CD4-positive, alpha-beta T cell treated with Interleukin-12 subunit alpha and Interleukin-12 subunit beta, for 1 hour (primary cell): ENCODE data around the gene NTM.

ENCODE experiments used
- DNase-seq: peaks from one replicate; pipeline ENCODE4 v3.0.0-alpha.2; 2020

NTM gene

GRCh38 chr11:131885431-131885830 is 515.0 kb downstream of the NTM start:
- DNase-seq = no peak

DNA sequence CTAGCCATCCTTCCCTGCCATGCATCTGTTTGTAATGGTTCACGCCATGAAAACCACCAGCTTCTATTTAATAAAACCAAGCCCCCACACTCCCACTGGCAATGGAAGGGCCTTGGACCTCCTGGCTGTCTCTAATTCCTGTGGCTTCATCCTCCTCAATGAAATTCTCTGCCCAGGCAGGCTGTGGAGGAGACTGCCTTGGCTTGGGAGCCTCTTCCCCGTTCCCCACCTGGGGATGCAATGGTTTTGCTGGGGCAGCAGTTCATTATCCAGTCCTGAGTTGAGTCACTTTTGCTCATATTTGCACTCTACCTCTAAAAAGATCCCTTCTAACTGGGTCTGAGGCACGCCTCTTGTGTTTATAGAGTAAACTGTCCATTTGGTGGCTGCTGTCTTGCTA is 515.8 kb downstream of the NTM start:
- no peak for DNase-seq

- DNase-seq = no peak
These were observed 517.9 kb downstream of the NTM start for GRCh38 chr11:131888230-131888855.

- no peak for DNase-seq
These were observed 518.7 kb downstream of the NTM start for GRCh38 chr11:131889146-131889577.

- no peak for DNase-seq
These were observed 519.6 kb downstream of the NTM start for GRCh38 chr11:131889760-131890581.

DNA sequence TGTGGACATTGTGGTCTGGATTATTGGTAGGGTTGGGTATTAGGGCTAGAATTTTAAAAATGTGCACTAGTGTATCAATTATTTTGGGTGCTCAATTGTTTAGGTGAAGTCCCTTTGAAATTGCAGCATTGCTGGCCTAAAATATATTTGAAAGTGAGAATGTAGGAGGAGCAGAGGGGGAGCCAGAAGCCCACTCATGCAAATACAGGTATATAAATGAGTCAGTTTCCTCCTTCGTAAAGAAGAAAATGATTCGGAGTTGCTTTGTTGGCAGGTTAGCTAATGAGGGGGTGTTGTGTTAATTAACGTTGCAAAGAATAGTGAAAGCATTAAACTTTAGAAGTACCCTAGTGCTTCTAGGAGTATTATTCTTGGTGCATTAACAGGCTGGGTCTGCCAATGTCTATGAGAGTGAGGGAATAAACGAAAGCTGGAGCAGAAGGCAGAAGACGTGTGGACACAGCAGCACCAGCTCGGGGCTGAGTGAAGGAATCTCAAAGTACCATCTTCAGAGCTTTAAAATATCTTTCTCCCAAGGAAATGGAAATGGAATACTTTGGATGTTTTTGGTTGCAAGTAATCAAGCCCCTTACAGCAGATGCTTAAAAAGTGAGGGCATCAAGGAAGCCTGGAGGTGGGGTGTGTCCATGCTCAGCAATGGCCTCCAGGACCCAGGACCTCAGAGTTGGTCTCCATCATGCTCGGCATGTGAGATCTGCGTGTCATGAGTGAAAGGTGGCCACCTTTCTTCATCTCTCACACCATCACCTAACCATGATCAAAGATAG is 522.9 kb downstream of the NTM start:
- DNase-seq = no peak

DNA sequence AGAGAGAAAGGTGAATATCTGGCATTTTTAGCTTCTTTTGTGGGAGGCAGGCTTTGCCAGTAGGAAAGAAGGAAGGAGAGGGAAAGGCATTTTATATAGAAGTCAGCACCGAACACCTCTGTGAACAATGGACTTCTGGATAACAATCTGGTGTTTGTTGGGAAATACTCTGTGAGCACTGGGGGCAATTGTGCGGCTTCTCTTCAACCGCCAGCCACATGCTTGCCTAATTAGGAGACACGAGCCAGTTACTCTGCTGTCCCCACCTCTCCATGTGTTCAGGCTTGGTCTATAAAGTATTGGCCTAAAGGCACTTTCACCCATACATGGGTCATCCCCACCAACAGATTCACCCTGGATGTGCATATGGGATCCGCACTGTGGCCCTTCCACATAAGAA is 523.6 kb downstream of the NTM start:
- DNase-seq = no peak

GRCh38 chr11:131894615-131895544 is 524.5 kb downstream of the NTM start:
- no peak for DNase-seq

DNA sequence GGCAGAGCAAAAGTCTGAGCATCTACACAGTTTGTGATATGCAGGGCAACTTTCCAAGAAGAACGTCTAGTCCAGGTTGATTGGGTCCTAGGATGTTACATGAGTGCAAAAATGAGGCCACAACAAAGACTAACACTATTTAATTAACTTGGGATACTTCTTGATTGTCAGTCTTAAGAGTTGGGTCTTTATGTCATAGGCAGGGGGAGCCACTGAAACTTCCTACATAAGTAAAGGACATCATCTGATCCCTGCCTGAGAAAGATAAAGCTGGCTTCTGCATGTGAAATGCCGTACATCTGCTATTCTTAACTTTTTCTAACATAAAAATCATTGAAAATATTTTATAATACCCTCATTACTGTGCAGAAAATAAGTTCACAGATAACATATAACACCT is 525.5 kb downstream of the NTM start:
- no peak for DNase-seq

DNA sequence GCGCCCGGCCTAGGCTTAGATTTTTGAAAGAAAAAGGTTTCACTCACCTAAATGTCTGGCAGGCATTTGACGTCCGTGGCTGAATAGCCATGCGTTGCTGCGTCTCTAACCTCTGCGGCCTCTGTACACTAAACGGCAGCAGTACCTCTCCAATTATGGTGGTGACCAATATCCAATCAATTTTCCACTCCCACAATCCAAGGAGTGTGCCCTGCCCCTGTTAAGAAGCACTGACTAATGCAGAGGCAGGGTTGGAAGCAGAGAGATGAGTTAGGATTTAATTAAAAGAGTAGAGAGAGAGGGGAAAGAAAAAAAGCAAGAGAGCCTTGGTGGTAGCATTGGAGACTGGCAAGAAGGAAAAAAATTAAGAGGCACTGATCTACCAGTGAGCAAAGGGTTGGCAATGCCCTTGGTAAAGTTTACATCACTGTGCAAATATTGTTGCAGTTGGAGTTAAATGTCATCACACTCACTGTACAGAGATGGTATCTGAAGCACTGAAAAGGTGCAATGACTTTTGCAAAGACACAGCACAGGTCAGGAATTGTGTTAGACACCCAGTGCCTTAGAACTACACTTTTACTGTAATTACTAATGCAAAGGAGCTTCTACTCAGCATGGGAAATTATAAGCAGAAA is 526.7 kb downstream of the NTM start:
- no peak for DNase-seq

GRCh38 chr11:131897956-131898355 is 527.5 kb downstream of the NTM start:
- no peak for DNase-seq

- no peak for DNase-seq
These were observed 528.5 kb downstream of the NTM start for GRCh38 chr11:131898949-131899348.

- DNase-seq = no peak
These were observed 529.6 kb downstream of the NTM start for GRCh38 chr11:131899950-131900580.

- no peak for DNase-seq
These were observed 532.0 kb downstream of the NTM start for GRCh38 chr11:131902421-131902820.

DNA sequence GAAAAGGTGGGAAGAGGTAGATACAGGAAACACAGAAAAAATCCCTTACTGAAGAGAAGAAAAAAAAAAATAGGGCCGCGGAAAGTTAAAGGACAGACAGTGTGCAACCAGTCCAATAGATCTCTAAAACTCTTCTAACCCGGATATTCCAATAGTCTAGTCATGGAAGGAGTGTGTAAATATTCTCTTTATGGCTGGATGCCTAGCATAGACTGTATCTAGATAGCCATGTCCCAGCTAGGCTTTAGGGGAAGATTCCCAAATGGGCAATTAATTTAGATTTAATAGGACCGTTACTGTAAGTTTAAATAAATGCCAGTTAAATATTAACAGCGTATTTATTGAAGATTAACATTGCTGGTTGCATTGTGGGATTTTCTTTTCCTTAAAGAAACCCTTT is 532.7 kb downstream of the NTM start:
- no peak for DNase-seq

- no peak for DNase-seq
These were observed 534.3 kb downstream of the NTM start for GRCh38 chr11:131904756-131905155.

DNA sequence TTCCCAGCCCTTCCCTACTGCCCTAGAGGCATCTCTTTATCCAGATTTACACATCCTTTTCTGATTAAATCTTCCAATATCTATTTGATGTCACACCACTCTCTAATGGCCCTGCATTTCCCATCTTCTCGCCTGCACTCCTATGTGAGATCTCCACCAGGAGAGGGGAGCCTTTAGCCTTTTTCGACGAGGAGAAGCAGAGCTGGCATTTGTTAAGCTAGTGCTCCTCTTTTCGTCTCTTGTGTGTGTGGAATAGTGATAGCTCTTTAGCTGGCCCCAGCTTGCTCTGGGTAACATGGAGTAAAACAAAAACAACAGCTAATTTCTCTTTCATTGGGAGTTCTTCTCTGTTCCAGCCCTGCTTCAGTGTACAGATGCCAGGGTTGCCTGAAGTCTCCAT is 536.5 kb downstream of the NTM start:
- DNase-seq = no peak

- no peak for DNase-seq
These were observed 537.0 kb downstream of the NTM start for GRCh38 chr11:131907371-131907770.

DNA sequence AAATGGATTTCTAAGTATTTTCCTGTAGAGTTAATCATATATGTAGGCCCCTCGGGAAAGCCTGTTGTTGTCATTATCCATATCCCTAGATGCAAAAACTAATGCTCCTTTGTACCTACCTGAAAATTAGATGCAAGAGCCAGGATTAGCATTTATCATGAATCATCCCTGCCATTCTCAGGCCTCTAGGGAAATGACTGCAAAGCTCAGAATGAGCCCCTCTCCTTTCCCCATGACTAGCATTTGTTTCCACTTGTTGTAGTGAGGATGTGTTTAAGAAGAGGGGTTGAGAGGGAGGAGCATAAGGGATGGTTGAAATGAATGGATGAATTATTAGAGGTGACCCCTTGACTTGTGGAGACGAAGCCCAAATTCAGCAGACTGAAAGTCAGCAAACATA is 537.9 kb downstream of the NTM start:
- no peak for DNase-seq

- DNase-seq = no peak
These were observed 539.2 kb downstream of the NTM start for GRCh38 chr11:131909426-131910177.

DNA sequence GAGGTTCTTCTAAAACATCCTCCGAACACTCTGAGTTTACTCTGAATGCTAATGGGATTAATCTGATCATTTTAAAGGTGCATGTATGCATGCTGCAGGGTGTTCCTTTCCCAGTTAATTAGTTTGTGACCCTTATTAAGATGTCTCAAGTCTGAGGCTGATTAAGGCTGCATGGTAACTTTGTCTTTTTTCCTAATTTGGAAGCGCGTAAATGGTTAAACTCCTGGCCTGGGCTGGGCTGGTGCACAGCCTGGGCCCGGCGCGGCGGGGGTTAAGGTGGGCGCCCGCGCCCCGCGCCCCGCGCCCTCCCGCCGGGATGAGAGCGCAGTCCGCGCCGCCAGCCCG is 539.7 kb downstream of the NTM start:
- no peak for DNase-seq
